Stimulated activated CD8-positive, alpha-beta memory T cell treated with anti-CD3 and anti-CD28 coated beads, Interleukin-15, amount 100 ng/mL, for 48 hours (primary cell): ENCODE results near the gene CIAO1.
"Not testable (repeated sequence)": the region's sequence is repeated elsewhere in the genome, so short reads cannot be mapped to it uniquely, and the experiment has no call there.

Source experiments
- DNase-seq, 2 donors: peaks; one replicate each; pipeline ENCODE4 v3.0.0-alpha.2; 2020; ENCODE audit warnings: low read depth in 2 of 2

Gene CIAO1

DNA sequence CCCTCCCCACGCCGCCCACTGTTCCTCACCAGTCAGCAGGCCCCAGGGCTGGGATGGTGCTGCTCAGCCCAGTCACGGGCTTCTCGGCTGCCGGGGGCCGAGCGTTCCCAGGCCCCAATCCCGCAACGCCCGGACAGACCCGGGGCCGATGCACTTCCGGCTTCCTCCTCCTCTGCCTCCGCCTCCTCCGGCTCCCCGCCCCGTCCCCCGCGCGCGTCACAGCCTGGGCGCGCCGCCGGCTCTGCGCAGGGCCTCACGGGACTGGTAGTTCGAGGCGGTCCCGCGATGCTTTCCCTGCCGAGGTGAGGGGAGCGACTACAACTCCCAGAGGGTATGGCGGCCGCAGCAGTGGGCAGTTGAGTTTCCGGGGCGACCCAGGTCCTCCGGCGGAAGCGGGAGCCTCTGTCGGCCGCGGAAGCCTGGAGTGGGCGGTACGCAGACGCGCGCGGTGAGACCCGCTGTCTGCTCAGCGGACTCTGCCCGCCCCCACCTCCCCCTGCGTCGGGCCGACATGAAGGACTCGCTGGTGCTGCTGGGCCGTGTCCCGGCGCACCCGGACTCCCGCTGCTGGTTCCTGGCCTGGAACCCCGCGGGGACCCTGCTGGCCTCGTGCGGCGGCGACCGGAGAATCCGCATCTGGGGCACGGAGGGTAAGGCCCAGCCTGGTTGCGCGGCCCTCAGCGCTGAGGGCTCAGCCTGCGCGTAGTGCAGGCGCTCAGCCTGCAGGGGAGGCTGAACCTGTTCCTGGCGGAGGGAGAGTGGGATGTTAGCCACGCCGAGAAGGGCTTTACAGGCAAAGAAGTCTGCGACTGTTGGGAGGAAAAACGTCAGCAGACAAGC, at the start of gene CIAO1, which contains the start of gene TMEM127:
CIAO1 (plus strand) TSS at position 386 of the 840 bp plus-strand sequence; CDS start at position 512, 126 bp downstream.
TMEM127 (minus strand) TSS at position 158 of the 840 bp plus-strand sequence. CDS start 616 bp downstream, outside the sequence.
- DNase-seq: peak; percentile 99

DNA sequence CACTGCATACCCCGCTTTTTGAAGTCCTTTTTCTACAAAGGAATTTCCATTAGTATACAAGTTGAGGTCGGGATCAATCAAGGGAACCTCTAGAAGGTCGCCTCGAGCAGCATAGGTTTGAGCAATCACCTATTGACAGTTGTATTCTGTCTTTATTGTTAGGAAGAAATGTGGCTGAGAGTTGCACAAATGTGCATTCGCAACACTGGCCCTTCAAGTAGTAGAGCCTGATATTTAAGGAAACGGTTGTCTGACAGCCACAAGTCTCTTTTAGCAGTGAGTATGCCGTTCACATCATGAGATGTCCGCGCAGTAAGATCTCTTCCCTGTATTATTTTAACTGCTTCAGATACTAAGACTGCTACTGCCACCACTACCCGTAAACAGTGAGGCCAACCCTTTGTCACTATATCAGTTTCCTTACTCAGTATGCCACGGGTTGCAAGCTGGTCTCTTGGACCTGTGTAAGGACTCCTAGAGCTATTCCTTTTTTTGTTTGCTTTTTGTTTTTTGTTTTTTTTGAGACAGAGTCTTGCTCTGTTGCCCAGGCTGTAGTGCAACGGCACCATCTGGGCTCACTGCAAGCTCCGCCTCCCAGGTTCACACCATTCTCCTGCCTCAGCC, 47.4 kb upstream of the CIAO1 start:
- DNase-seq: no peak

DNA sequence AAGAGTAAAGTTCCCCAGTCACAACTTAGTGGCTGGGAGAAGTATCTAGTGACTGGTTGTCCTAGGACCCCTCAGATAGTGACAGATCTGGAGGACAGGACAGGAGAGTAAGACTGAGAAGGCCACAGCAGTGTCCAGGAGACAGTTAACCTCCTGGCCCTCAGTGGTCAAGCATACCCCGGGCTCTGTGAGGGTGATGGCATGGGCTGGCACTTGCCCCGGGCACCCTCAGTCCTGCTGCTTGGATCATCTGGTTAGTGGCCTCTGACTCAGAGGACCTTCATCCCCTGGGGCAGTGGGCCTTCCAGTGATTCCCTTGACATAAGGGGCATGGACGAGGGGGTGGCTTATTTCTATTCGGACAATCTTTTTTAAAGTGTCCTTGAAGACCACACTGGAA, 46.1 kb upstream of the CIAO1 start:
- DNase-seq: not testable (repeated sequence)

DNA sequence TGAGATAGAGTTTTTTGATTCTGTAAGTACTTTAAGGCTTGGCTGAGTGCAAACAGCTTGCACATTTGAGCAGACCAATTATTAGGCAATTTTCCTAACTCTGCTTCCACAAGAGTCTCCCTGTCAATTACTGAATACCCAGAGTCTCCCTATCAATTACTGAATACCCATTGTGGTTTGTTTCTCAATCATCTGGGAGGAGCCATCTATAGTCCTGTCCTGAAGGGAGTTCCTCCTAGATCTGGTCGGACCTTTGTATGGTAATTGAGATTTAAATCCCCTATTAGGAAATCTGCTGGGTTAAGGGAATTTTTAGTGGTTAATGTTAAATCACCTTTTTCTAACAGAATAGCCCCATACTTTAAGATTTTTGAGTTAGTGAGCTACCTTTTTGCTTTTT, 44.9 kb upstream of the CIAO1 start:
- not testable (repeated sequence) for DNase-seq

DNA sequence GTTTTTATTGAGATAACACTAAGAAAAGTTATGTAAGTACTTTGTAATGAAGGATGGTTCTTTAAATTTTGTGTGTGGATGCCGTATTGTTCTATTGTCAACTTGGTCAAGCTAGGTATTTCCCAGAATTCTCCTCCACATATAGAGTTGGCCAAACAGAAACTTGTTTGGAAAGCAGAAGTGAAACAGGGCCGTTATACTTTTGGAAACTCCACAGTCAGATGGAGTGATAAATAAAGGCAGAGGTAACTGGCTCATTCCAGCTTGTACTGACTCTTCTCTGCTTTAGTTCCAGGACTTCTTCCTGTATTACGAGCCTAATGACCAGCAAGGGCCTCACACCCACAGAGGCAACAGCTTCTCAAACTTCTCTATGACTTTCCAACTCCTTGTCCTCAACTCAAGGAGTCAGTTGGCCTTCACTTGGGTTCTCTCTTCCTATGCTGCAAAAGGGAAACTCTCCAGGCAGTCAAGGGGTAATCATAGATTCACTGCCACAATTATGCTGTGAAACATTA, 41.0 kb upstream of the CIAO1 start:
- no peak for DNase-seq

DNA sequence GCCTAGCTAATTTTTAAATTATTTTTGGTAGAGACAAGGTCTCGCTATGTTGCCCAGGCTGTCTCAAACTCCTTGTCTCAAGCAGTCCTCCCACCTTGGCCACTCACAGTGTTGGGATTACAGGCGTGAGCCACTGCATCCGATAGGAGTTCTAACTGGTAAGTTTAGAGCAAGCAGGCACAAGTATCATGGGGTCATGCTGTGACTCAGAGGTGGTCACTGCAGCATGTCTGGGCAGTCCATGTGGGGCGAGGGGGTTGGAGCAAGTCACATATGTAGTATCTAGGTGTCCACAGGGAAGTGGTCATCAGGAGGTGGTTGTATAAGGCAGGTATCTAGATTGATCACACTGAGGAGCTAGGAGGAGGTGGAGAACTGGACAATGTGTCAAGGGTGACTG, 34.7 kb upstream of the CIAO1 start:
- DNase-seq: no peak

DNA sequence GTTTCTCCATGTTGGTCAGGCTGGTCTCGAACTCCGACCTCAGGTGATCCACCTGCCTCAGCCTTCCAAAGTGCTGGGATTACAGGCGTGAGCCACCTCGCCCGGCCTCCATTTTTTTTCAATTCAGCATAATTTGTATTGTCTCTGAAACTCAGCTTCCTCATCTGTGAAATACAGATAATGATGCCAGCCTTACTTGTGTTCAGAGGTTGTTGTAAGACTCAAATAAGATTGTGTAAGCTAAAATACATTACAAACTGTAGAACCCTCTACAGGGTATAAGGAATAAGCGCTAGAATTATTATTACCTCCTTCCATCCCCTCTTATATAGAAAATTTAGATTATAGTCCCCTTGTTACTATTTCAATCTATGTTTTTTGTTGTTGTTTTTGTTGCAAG, 32.6 kb upstream of the CIAO1 start:
- no peak for DNase-seq

DNA sequence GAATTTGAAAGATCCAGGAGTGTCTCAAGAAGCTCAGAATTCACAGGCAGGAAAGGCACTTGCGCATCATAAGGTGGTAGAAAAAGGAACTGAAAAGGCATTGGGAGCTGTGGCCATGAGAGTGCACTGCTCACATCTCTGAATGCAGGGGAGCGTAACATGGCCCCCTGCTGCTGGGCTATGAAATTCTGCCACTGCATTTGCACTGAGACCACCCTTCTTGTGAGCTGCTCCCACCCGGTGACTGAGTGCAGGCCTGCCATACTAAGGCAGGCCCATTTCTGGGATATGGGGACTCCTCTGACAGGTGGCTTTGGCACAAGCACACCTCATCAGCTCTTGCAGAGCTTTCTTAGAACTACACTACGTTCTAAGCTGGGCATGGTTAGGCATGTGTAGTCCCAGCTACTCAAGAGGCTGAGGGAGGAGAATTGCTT, 32.1 kb upstream of the CIAO1 start:
- DNase-seq: no peak

DNA sequence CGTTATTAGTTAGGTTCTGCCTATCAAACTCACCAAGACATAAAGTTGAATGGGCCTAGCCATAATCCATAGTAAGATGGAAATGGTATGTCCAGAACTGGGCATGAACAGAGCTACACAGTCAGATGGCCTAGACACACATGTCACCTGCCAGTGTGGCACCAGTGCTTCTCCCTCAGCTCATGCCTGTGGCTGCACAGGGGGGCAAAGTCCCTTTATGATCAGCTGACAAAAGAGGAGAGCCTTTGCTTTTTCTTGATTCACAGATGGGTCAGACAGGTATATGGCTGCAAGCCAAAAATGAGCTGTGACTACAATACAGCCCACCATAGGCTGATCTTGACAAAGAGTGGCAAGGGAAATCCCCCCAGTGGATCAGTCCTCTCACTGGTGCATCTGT, 29.1 kb upstream of the CIAO1 start:
- DNase-seq: no peak

DNA sequence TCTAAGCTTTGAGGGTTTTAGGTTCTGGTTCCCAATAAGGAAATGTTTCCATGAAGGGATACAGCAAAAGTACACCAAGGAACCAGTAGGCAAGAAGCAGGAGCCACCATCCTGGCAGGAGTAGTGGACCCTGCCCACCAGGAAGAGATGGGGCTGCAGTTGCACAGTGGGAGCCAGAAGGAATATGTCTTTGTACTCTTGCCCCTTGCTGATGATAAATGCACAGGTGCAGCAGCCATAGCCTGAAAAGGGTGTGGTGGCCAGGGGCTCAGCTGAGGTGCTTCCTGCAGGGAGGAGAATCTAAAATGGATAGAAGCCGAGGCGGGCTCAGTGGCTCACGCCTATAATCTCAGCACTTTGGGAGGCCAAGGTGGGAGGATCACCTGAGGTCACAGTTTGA, 27.8 kb upstream of the CIAO1 start:
- DNase-seq: no peak

DNA sequence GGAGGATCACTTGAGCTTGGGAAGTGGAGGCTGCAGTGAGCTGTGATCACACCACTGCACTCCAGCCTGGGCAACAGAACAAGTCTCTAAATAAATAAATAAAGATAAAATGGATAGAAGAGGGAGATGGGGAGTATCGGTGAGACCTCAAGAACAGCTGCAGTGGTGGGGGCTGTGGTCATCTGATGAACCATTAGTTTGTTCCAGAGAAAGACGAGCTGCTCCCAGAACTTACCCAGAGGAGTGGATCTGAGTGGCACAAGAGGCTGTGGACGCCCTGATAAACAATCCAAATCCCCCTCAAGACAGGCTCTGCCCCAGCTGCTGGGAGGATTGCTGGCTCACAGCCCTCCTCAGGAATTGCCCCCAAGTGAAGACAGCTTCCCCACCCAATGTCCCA, 26.9 kb upstream of the CIAO1 start:
- no peak for DNase-seq

DNA sequence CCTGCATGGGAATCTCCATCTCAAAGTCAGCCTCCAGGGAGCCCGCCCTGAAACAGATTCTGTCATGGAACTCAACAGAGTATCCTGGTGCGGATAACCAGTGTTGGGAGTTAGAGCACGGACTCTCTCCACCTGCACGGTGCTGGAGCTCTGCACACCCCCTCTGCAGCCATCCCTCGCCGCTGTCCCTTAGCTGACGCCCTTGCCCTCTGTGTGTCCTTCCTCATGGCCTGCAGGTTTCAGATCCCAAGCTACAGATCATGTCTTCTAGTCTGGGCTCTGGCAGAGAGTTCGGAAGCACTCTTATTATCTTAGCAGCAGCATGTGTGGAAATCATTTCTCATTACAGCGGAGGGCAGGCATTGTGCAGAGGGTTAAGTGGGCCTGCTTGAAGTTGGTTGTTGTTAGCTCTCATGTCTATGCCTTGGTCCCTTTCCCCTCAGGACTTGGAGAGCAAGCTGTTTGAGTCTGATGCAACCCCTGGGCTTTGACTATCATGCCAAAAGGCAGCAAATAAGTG, 26.2 kb upstream of the CIAO1 start:
- no peak for DNase-seq

DNA sequence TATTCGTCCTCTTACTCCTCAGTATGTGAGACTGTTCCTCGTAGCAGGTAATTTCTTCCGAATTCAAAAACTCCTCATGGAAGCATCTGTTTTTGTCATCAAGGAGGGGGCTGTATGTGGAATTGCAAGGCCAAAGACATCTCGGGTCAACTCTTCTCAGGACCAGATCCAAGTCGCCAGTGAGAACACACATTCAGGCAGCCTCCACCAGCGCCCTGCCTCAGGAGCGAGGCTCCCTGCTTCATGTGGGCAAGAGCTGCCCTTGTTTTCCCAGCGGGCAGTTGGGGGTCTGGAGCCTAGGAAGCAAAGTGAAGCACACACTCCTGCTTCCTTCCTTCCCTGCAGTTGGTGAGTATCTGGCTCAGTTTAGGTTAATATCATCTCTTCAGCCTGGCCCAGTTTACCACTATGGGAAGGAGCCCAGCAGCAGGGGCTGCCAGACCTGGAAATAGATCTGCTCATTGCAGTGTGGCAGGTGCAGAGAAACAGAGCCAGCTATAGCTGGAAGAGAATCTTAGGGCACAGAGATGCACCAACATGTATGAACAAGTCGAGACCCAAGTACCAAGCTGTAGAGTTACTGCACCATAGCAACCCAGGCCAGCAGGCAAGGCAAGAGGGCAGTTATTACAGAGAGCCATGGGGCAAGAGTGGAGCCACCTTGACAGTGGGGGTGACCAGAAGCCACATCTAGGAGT, 25.5 kb upstream of the CIAO1 start:
- no peak for DNase-seq

DNA sequence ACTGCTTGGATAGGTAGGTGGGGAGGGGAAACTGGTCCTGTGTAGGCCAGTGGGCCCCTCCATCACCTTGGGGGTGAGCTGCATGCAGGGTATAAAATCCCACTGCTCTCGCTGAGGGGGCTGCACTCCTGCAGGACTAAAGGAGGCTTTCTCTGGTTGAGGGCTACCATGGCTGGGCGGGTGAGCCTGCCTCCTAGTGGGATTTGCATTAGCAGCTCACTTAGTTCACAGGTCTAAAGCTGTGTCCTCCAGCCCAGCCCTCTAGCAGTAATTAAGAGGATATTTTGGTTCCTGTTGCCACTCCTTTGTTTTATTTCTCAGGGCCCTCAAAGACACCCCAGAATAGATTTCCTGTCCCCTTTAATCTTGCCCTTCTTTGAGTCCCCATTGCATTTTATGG, 24.8 kb upstream of the CIAO1 start:
- DNase-seq: no peak

DNA sequence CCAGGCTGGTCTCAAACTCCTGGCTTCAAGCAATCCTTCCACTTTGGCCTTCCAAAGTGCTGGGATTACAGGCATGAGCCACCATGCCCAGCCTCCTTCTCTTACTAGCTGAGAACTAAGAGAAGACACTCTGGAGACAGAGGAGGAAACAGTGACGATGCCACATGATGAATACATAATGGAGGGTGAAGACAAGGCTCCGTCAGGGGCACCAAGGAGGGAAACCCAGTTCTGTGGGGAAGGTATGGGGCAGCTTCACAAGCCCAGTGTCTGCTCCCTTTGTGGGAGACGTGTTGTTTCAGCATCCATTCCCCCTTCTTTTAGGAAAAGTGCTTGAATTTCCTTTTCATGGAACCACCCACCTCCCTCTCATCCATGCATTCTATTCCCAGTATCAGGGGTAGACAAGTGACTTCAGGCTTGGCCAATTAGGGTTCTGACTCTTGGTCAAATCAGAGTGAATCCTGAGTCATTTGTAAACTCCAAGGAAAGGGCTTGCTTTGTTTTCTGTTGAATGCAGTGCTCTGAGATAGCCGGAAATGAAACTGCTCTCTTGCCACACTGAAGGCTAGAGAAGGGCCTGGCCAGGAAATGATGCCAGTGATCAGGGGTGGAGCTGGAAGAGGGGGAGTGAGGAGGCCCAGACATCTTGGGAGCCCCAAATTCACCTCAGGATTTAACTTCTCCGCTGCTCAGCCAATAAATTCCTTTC, 24.0 kb upstream of the CIAO1 start:
- DNase-seq: peak; percentile 43 to 57

DNA sequence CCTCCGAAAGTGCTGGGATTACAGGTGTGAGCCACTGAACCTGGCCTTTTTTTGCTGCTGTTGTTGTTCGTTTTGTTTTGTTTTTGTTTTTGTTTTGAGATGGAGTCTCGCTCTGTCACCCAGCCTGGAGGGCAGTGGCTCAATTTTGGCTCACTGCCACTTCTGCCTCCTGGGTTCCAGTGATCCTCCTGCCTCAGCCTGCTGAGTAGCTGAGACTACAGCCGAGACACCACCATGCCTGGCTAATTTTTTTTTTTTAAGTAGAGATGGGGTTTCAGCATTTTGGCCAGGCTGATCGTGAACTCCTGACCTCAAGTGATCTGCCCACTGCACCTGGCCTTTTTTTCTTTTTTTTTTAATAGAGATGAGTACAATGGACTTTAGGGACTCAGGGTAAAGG, 22.2 kb upstream of the CIAO1 start:
- DNase-seq: no peak

DNA sequence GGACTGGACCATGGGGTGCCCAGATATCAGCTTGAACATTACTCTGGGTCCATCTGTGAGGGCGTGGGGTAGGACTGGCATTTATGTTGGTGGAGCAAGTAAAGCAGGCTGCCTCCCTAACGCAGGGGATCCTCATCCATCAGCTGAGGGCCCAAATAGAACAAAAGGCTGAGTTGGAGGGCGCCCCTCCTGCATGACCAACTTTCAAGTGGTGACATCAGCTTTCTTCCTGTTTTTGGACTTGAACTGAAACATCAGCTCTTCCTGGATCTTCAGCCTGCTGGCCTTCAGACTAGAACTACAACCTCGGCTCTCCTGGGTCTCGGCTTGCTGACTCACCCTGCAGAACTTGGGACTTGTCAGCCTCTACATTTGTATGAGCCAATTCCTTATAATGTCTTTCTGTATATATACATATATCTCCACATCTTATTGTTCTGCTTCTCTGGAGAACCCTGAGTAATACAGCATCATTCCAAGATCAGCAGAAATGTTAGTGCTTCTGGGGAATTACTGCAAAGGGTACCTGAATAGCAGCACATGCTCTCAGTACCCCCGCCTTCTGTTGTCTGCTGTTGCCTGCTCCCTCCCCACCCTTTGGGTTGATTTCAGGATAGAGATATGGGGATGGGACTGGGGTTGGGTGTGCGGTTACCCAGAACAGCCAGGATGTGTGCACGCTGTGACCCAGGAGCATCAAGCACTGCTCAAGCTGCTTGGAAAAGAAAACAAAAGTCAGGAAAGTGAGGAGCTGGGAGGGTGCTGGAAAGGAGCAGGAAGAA, 20.2 kb upstream of the CIAO1 start:
- no peak for DNase-seq

DNA sequence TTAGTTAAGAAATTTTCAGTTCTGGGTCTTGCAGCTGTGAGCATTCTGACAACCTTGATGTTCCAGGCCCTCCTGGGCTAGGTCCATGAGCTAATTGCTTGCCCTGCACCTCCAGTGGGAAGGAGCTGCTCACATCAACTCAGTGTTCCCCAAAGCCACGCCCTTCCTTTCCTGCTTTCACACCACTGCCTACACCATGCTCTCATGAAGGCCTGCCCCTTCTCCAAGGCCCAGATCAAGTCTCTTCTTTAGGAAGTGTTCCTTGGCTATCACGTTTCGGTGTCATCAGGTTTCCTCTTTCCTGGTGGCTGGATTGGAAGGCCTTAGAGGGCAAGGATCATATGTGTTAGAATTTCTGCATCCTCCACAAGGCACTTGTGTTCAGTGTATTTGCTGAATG, 19.0 kb upstream of the CIAO1 start:
- no peak for DNase-seq

DNA sequence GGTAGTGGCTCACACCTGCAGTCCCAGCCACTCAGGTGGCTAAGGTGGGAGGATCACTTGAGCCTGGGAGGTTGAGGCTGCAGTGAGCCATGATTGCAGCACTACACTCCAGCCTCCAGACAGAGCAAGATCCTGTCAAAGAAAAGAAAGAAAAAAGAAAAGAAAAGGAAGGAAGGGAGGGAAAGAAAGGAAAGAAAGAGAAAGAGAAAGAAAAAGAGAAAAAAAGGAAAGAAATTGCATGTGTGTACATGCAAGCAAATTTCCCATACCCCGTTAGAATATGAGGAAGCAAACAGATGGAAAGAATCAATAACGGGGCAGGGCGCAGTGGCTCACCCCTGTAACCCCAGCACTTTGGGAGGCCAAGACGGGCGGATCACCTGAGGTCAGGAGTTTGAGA, 18.1 kb upstream of the CIAO1 start:
- no peak for DNase-seq

DNA sequence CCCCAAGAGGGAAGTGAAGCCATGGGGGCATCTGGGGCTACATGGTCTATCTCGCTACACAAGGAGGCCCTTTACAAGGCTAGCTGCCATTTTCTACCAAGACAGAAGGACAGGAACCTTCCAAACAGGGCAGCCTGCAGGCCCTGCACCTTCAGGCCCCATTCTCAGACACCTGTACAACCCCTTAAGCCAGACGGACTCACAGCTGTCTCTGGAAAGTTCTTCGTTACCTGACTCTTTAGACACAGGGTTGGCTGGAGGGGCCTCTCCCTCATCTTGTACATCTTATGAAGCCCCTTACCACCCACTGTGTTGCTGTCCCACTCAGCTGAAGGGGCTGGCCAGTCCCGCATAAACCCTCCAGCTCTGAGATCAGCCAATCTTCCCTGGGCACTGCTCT, 17.4 kb upstream of the CIAO1 start:
- no peak for DNase-seq

DNA sequence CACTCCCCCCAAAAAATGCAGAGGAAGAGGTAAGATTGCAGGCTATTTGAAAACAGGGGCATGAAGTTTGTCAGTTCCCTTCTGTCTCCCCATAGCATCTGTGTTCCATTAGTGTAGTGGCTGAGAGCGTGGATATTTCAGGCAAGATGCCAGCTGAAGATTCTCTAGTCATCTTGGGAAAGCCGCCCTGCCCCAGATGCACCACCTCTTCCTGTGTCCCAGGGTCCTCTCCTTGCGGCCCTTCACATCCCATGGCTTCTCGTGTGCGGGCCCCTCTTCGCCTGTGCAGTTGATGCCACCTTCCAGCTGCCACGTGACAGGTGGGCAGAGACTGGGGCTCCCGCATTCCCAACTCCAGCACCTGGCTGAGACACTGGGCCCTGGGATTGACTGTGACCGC, 16.4 kb upstream of the CIAO1 start:
- no peak for DNase-seq
